A673 (cell line): ENCODE results near the gene ACTN4. TPM values are rescaled to one million over a fixed set of nuclear protein-coding genes. Genes with fewer than 3 reads are reported as not detected.

Experiments used
- BruUV-seq: library from RNA; stranded (reverse); fragments of 400-500 nt; replicated peaks from 2 replicates; lab custom pipeline; 2021; lab: Mats Ljungman, UMichigan
- CTCF ChIA-PET: fragments of 300-600 bp; sonication (Branson Sonifier 250); formaldehyde crosslinking; loops from one replicate; lab custom pipeline; 2022; ENCODE audit warnings: antibody characterized with exemption; lab: Charles Lee
- POLR2A ChIA-PET: fragments of 300-600 bp; sonication (Branson Sonifier 250); formaldehyde crosslinking; loops from one replicate; lab custom pipeline; 2022; ENCODE audit warnings: antibody characterized with exemption; ENCODE audit not compliant: low non-redundant PET; lab: Charles Lee
- DNase-seq: peaks from one replicate; pipeline ENCODE4 v3.0.0-alpha.2; 2015; ENCODE audit warnings: low spot score
- H3K27ac ChIP-seq: fragments of 200-600 bp; sonication (generic); 2 replicates; pipeline ENCODE4 v1.5.1; 2016; ENCODE audit warnings: mixed run types, low read depth, mild to moderate bottlenecking, mixed read lengths, antibody characterized with exemption, low read length; ENCODE audit not compliant: poor library complexity, severe bottlenecking
- H3K27me3 ChIP-seq: fragments of 200-600 bp; sonication (generic); replicated peaks from 2 replicates; pipeline ENCODE4 v1.6.1; 2017; ENCODE audit warnings: mixed run types, low read depth, mild to moderate bottlenecking, mixed read lengths, antibody characterized with exemption, low read length; ENCODE audit not compliant: insufficient read depth, poor library complexity
- H3K36me3 ChIP-seq: fragments of 200-600 bp; sonication (generic); 2 replicates; pipeline ENCODE4 v1.6.1; 2016; ENCODE audit warnings: mixed run types, mild to moderate bottlenecking, mixed read lengths, antibody characterized with exemption, low read length; ENCODE audit not compliant: insufficient read depth, poor library complexity, severe bottlenecking
- H3K4me1 ChIP-seq: fragments of 200-600 bp; sonication (generic); 2 replicates; pipeline ENCODE4 v1.6.1; 2017; ENCODE audit warnings: mixed run types, mild to moderate bottlenecking, mixed read lengths, antibody characterized with exemption, low read length; ENCODE audit not compliant: insufficient read depth, poor library complexity, severe bottlenecking
- H3K4me3 ChIP-seq: fragments of 200-600 bp; sonication (generic); 2 replicates; pipeline ENCODE4 v1.5.1; 2016; ENCODE audit warnings: low read depth, mixed run types, mild to moderate bottlenecking, mixed read lengths, low read length; ENCODE audit not compliant: poor library complexity, severe bottlenecking
- H3K9me3 ChIP-seq: fragments of 200-600 bp; sonication (generic); 2 replicates; pipeline ENCODE4 v1.6.1; 2016; ENCODE audit warnings: mixed run types, low read depth, mild to moderate bottlenecking, mixed read lengths, antibody characterized with exemption, low read length; ENCODE audit not compliant: poor library complexity, severe bottlenecking
- EZH2 ChIP-seq: fragments of 200-600 bp; sonication (generic); IDR thresholded peaks from 2 replicates; pipeline ENCODE4 v1.6.1; 2017; ENCODE audit warnings: borderline replicate concordance, low read depth, mild to moderate bottlenecking, mixed read lengths, antibody characterized with exemption, low read length; ENCODE audit not compliant: poor library complexity, severe bottlenecking
- intact Hi-C: fragments of 100-400 bp; cut with micrococcal nuclease; formaldehyde crosslinking; loops from one replicate; pipeline ENCODE4 v1.10.0; 2022; ENCODE audit not compliant: unreplicated experiment
- total RNA-seq: library from RNA; stranded (reverse); gene quantifications from 2 replicates; pipeline ENCODE4 v1.2.3, GENCODE V29; 2021
- TF ChIP-seq, protein P1 (sequence below): fragments of 300-800, 200-600 bp; sonication (generic); conservative IDR thresholded peaks from 2 replicates; pipeline ENCODE4 v1.5.1; 2017; ENCODE audit warnings: low read depth, mild to moderate bottlenecking, antibody characterized with exemption, low read length, moderate library complexity, mixed read lengths

ACTN4 gene
- total RNA-seq, 1 experiment from 2014 or later: 397 TPM

DNA sequence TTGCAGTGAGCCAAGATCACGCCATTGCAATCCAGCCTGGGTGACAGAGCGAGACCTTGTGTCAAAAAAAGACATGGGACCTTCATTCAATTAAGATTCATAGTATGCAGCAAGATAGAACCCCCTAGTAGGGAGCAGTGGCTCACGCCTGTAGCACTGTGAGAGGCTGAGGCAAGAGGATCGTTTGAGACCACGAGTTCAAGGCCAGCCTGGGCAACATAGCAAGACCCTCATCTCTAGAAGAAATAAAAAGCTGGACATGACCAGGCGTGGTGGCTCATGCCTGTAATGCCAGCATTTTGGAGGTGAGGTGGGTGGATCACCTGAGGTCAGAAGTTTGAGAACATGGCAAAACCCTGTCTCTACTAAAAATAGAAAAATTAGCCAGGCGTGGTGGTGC is 133.0 kb downstream of the ACTN4 start:
- H3K27ac ChIP-seq: no peak overlapping the region
- H3K27me3 ChIP-seq: peaks cover 3% of the 10 kb centered on the region
- BruUV-seq: no TSS peak
- no peak for DNase-seq
- TF ChIP-seq, protein P1, sequence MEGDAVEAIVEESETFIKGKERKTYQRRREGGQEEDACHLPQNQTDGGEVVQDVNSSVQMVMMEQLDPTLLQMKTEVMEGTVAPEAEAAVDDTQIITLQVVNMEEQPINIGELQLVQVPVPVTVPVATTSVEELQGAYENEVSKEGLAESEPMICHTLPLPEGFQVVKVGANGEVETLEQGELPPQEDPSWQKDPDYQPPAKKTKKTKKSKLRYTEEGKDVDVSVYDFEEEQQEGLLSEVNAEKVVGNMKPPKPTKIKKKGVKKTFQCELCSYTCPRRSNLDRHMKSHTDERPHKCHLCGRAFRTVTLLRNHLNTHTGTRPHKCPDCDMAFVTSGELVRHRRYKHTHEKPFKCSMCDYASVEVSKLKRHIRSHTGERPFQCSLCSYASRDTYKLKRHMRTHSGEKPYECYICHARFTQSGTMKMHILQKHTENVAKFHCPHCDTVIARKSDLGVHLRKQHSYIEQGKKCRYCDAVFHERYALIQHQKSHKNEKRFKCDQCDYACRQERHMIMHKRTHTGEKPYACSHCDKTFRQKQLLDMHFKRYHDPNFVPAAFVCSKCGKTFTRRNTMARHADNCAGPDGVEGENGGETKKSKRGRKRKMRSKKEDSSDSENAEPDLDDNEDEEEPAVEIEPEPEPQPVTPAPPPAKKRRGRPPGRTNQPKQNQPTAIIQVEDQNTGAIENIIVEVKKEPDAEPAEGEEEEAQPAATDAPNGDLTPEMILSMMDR: no peak
- no peak for TF ChIP-seq EZH2
- no peaks in the 10 kb centered on the region for H3K9me3 ChIP-seq
- ChIA-PET CTCF (no interaction called here), POLR2A (interaction anchor here (0.6 kb wide), 1 partner anchor 375 kb away, joined by 3 read pairs; no protein-coding TSS in a partner anchor)
- H3K36me3 ChIP-seq: no peaks in the 10 kb centered on the region
- no peak overlapping the region for H3K4me3 ChIP-seq
- intact Hi-C loops: no loop called here
- no peaks in the 10 kb centered on the region for H3K4me1 ChIP-seq

DNA sequence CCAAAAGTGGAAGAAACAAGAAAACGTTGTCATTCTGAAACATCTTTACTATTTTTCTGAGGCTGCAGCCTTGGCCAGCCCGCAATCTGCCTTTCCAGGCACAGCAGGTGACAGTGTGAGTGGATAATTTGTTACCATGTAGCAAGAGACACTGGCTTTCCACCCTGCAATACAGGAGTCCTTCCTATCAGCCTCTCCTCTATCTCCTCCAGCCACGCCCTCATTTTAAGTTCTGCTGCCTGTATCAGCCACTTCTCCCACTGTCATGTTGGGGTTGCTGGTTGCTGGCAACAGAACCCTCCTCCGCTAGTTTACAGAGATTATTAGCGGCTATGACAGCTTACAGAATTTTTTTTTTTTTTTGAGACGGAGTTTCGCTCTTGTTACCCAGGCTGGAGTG is 133.6 kb downstream of the ACTN4 start:
- Histone ChIP-seq H3K36me3 (no peaks in the 10 kb centered on the region), H3K27me3 (peaks cover 3% of the 10 kb centered on the region), H3K4me1 (no peaks in the 10 kb centered on the region), H3K4me3 (no peak overlapping the region), H3K27ac (no peak overlapping the region), H3K9me3 (no peaks in the 10 kb centered on the region)
- no TSS peak for BruUV-seq
- POLR2A ChIA-PET: interaction anchor here (0.6 kb wide), 1 partner anchor 375 kb away, joined by 3 read pairs; no protein-coding TSS in a partner anchor
- intact Hi-C loops: no loop called here
- CTCF ChIA-PET: no interaction called here
- no peak for DNase-seq
- TF ChIP-seq EZH2: no peak
- TF ChIP-seq, protein P1: no peak

Other genes with a start within 250 kb of the ACTN4 start
- 11.8 and 12.1 TPM in 2 replicates for gene FAM98C, start 244.6 kb upstream of the ACTN4 start, total RNA-seq
- not detected in 2 replicates for gene RASGRP4, start 221.4 kb upstream of the ACTN4 start, total RNA-seq
- gene RYR1, start 214.0 kb upstream of the ACTN4 start, total RNA-seq: 0.28 and 0.55 TPM in 2 replicates
- 1.5 and 3.5 TPM in 2 replicates for gene MAP4K1, start 29.7 kb upstream of the ACTN4 start, total RNA-seq
- gene EIF3K, start 28.5 kb upstream of the ACTN4 start, total RNA-seq: 316 and 338 TPM in 2 replicates
- 0.69 and 0.96 TPM in 2 replicates for gene CAPN12, start 96.8 kb downstream of the ACTN4 start, total RNA-seq
- gene LGALS7, start 125.9 kb downstream of the ACTN4 start, total RNA-seq: not detected in 2 replicates
- not detected in 2 replicates for gene LGALS7B, start 141.6 kb downstream of the ACTN4 start, total RNA-seq
- 0.32 and 0.81 TPM in 2 replicates for gene LGALS4, start 165.3 kb downstream of the ACTN4 start, total RNA-seq
- gene ECH1, start 184.1 kb downstream of the ACTN4 start, total RNA-seq: 83.1 and 102 TPM in 2 replicates
- 642 and 647 TPM in 2 replicates for gene HNRNPL, start 202.3 kb downstream of the ACTN4 start, total RNA-seq
- gene RINL, start 230.6 kb downstream of the ACTN4 start, total RNA-seq: 5.7 and 7.4 TPM in 2 replicates